Activated CD4-positive, alpha-beta T cell treated with anti-CD3 and anti-CD28 coated beads for 36 hours (primary cell): ENCODE results near the gene BPIFB4. TPM values are rescaled to one million over a fixed set of nuclear protein-coding genes. Genes with fewer than 3 reads are reported as not detected.
"Not testable (repeated sequence)": the region's sequence is repeated elsewhere in the genome, so short reads cannot be mapped to it uniquely, and the experiment has no call there.

Experiments used
- ATAC-seq: fragments of 200-7000 bp; cut with Tn5 transposase; one replicate; pipeline ENCODE4 v1.10.0; 2021; ENCODE audit warnings: mild to moderate bottlenecking, moderate library complexity
- CTCF ChIA-PET: fragments of 350-600 bp; sonication (Branson Sonifier 250); formaldehyde crosslinking; loops from one replicate; lab custom pipeline; 2021; ENCODE audit warnings: antibody characterized with exemption; lab: Charles Lee
- POLR2A ChIA-PET: fragments of 350-600 bp; sonication (Branson Sonifier 250); formaldehyde crosslinking; loops from one replicate; lab custom pipeline; 2021; ENCODE audit warnings: antibody characterized with exemption, inconsistent platforms; lab: Charles Lee
- DNase-seq: peaks from one replicate; pipeline ENCODE4 v3.0.0-alpha.2; 2020
- H3K27ac Mint-ChIP-seq: one replicate; pipeline ENCODE4 v1.8.0; 2021; ENCODE audit warnings: mixed read lengths
- H3K27me3 Mint-ChIP-seq: one replicate; pipeline ENCODE4 v1.8.0; 2021; ENCODE audit warnings: mixed read lengths
- H3K36me3 Mint-ChIP-seq: one replicate; pipeline ENCODE4 v1.8.0; 2021; ENCODE audit warnings: low read depth, mixed read lengths
- H3K4me1 Mint-ChIP-seq: one replicate; pipeline ENCODE4 v1.8.0; 2021; ENCODE audit warnings: mixed read lengths
- H3K4me3 Mint-ChIP-seq: one replicate; pipeline ENCODE4 v1.8.0; 2021; ENCODE audit warnings: mild to moderate bottlenecking, moderate library complexity, mixed read lengths
- H3K9me3 Mint-ChIP-seq: one replicate; pipeline ENCODE4 v1.8.0; 2021; ENCODE audit warnings: low read depth, mixed read lengths
- intact Hi-C, 2 experiments: fragments of 100-400 bp; cut with DNase I in 1 of 2; cut with micrococcal nuclease in 1 of 2; formaldehyde crosslinking; loops; one replicate each; pipeline versions ENCODE4 v1.14.2 to v1.15.1; 2022 to 2024; cut with DNase I, micrococcal nuclease
- total RNA-seq, 2 experiments: library from RNA; stranded (reverse); gene quantifications; one replicate each; pipeline ENCODE4 v1.2.3, GENCODE V29; 2021

The BPIFB4 gene
- total RNA-seq, 2 experiments from 2014 or later = not detected

- no peak overlapping the region for H3K4me3 Mint-ChIP-seq
- peaks cover 2% of the 10 kb centered on the region for H3K4me1 Mint-ChIP-seq
- intact Hi-C loops = loop anchor here in 1 of 2 experiments (10.0 kb wide), 1 partner anchor 418 kb away; the partner anchor contains the start of gene C20orf203
- ChIA-PET CTCF (interaction anchor here (0.7 kb wide), 1 partner anchor 644 kb away, joined by 3 read pairs; no protein-coding TSS in a partner anchor), POLR2A (no interaction called here)
- H3K27ac Mint-ChIP-seq = no peak overlapping the region
- H3K36me3 Mint-ChIP-seq = no peaks in the 10 kb centered on the region
- ATAC-seq = no peak
- DNase-seq = no peak
- no peaks in the 10 kb centered on the region for H3K9me3 Mint-ChIP-seq
- no peaks in the 10 kb centered on the region for H3K27me3 Mint-ChIP-seq
Measured at GRCh38 chr20:33092361-33092760, 12.9 kb downstream of the BPIFB4 start.

- ChIA-PET POLR2A (no interaction called here), CTCF (no interaction called here)
- no peak overlapping the region for H3K27ac Mint-ChIP-seq
- ATAC-seq (no peak), DNase-seq (no peak)
- peaks cover 2% of the 10 kb centered on the region for H3K4me1 Mint-ChIP-seq
- intact Hi-C loops = loop anchor here in 1 of 2 experiments (10.0 kb wide), 1 partner anchor 418 kb away; the partner anchor contains the start of gene C20orf203
- H3K9me3 Mint-ChIP-seq = no peaks in the 10 kb centered on the region
- no peaks in the 10 kb centered on the region for H3K36me3 Mint-ChIP-seq
- H3K4me3 Mint-ChIP-seq = no peak overlapping the region
- H3K27me3 Mint-ChIP-seq = no peaks in the 10 kb centered on the region
Measured at GRCh38 chr20:33093074-33093473, 13.6 kb downstream of the BPIFB4 start.

- ATAC-seq = no peak
- H3K4me3 Mint-ChIP-seq = no peak overlapping the region
- no peaks in the 10 kb centered on the region for H3K9me3 Mint-ChIP-seq
- H3K27ac Mint-ChIP-seq = no peak overlapping the region
- intact Hi-C loops = loop anchor here in 1 of 2 experiments (10.0 kb wide), 1 partner anchor 419 kb away; the partner anchor contains the start of gene C20orf203
- POLR2A ChIA-PET = no interaction called here
- CTCF ChIA-PET = interaction anchor here (0.9 kb wide), 1 partner anchor 148 kb away, joined by 3 read pairs; no protein-coding TSS in a partner anchor
- no peak for DNase-seq
- H3K27me3 Mint-ChIP-seq = no peaks in the 10 kb centered on the region
- H3K36me3 Mint-ChIP-seq = no peaks in the 10 kb centered on the region
- peaks cover 2% of the 10 kb centered on the region for H3K4me1 Mint-ChIP-seq
Measured at GRCh38 chr20:33093582-33093981, 14.1 kb downstream of the BPIFB4 start.

- no peak for DNase-seq
- intact Hi-C loops = loop anchor here (5.0 to 10.0 kb wide), 3 partner anchors 202 to 420 kb away; partner anchors contain the start of gene C20orf203 (in 1 of the 2)
- Mint-ChIP-seq H3K27ac (no peak overlapping the region), H3K4me3 (no peak overlapping the region), H3K36me3 (no peaks in the 10 kb centered on the region), H3K27me3 (no peaks in the 10 kb centered on the region), H3K4me1 (peaks cover 2% of the 10 kb centered on the region), H3K9me3 (no peaks in the 10 kb centered on the region)
- CTCF ChIA-PET = interaction anchor here (0.5 to 3.2 kb wide), 4 partner anchors 193 to 312 kb away, joined by 3 to 16 read pairs (median 4); no protein-coding TSS in a partner anchor
- ATAC-seq = no peak
- POLR2A ChIA-PET = no interaction called here
Measured at GRCh38 chr20:33095249-33095648, 15.8 kb downstream of the BPIFB4 start.

- ChIA-PET CTCF (interaction anchor here (0.5 to 3.2 kb wide), 18 partner anchors 9 to 1310 kb away, joined by 3 to 16 read pairs (median 4); no protein-coding TSS in a partner anchor), POLR2A (interaction anchor here (0.6 kb wide), 1 partner anchor 184 kb away, joined by 4 read pairs; no protein-coding TSS in a partner anchor)
- not testable (repeated sequence) for H3K27ac Mint-ChIP-seq, H3K9me3 Mint-ChIP-seq, H3K4me1 Mint-ChIP-seq, H3K27me3 Mint-ChIP-seq, H3K36me3 Mint-ChIP-seq, H3K4me3 Mint-ChIP-seq
- intact Hi-C loops = loop anchor here (1.0 to 10.0 kb wide), 6 partner anchors 194 to 421 kb away; partner anchors contain the start of gene C20orf203 (in 1 of the 2)
- DNase-seq = peak; percentile 70
- ATAC-seq = peak; percentile 87
Measured at GRCh38 chr20:33095902-33096584, 16.6 kb downstream of the BPIFB4 start.

GRCh38 chr20:33097001-33097400 is 17.6 kb downstream of the BPIFB4 start:
- Mint-ChIP-seq H3K4me3 (no peak overlapping the region), H3K36me3 (no peaks in the 10 kb centered on the region), H3K27ac (no peak overlapping the region), H3K4me1 (peaks cover 2% of the 10 kb centered on the region), H3K27me3 (no peaks in the 10 kb centered on the region), H3K9me3 (no peaks in the 10 kb centered on the region)
- ChIA-PET POLR2A (no interaction called here), CTCF (interaction anchor here (1.5 to 3.2 kb wide), 2 partner anchors 151 to 195 kb away, joined by 8 to 16 read pairs; no protein-coding TSS in a partner anchor)
- intact Hi-C loops = loop anchor here (2.0 to 10.0 kb wide), 4 partner anchors 200 to 422 kb away; partner anchors contain the start of gene C20orf203 (in 1 of the 2)
- DNase-seq (no peak), ATAC-seq (no peak)

GRCh38 chr20:33099843-33100538 is 20.5 kb downstream of the BPIFB4 start:
- ChIA-PET POLR2A (no interaction called here), CTCF (interaction anchor here (0.8 kb wide), 1 partner anchor 95 kb away, joined by 3 read pairs; no protein-coding TSS in a partner anchor)
- Mint-ChIP-seq H3K36me3 (no peaks in the 10 kb centered on the region), H3K27me3 (no peaks in the 10 kb centered on the region), H3K27ac (no peak overlapping the region), H3K9me3 (no peaks in the 10 kb centered on the region), H3K4me1 (peaks cover 2% of the 10 kb centered on the region), H3K4me3 (no peak overlapping the region)
- intact Hi-C loops = loop anchor here (5.0 to 10.0 kb wide), 3 partner anchors 197 to 425 kb away; partner anchors contain the start of gene C20orf203 (in 1 of the 2)
- DNase-seq (no peak), ATAC-seq (no peak)

- DNase-seq (no peak), ATAC-seq (no peak)
- no peaks in the 10 kb centered on the region for H3K27me3 Mint-ChIP-seq
- H3K4me1 Mint-ChIP-seq = no peaks in the 10 kb centered on the region
- no peaks in the 10 kb centered on the region for H3K9me3 Mint-ChIP-seq
- CTCF ChIA-PET = interaction anchor here (0.9 kb wide), 1 partner anchor 201 kb away, joined by 4 read pairs; no protein-coding TSS in a partner anchor
- no peak overlapping the region for H3K27ac Mint-ChIP-seq
- POLR2A ChIA-PET = no interaction called here
- intact Hi-C loops = no loop called here
- H3K36me3 Mint-ChIP-seq = no peaks in the 10 kb centered on the region
- no peak overlapping the region for H3K4me3 Mint-ChIP-seq
Measured at GRCh38 chr20:33103556-33103955, 24.1 kb downstream of the BPIFB4 start.

- no peaks in the 10 kb centered on the region for H3K4me1 Mint-ChIP-seq
- ChIA-PET CTCF (no interaction called here), POLR2A (no interaction called here)
- no peaks in the 10 kb centered on the region for H3K27me3 Mint-ChIP-seq
- intact Hi-C loops = no loop called here
- no peak overlapping the region for H3K27ac Mint-ChIP-seq
- DNase-seq (no peak), ATAC-seq (no peak)
- H3K4me3 Mint-ChIP-seq = no peak overlapping the region
- no peaks in the 10 kb centered on the region for H3K36me3 Mint-ChIP-seq
- no peaks in the 10 kb centered on the region for H3K9me3 Mint-ChIP-seq
Measured at GRCh38 chr20:33104336-33104735, 24.9 kb downstream of the BPIFB4 start.

- no peak overlapping the region for H3K27ac Mint-ChIP-seq
- no peaks in the 10 kb centered on the region for H3K27me3 Mint-ChIP-seq
- CTCF ChIA-PET = interaction anchor here (0.6 kb wide), 2 partner anchors 160 to 1609 kb away, joined by 3 read pairs; no protein-coding TSS in a partner anchor
- H3K4me1 Mint-ChIP-seq = no peaks in the 10 kb centered on the region
- no peak for DNase-seq
- POLR2A ChIA-PET = no interaction called here
- intact Hi-C loops = no loop called here
- ATAC-seq = no peak
- no peaks in the 10 kb centered on the region for H3K9me3 Mint-ChIP-seq
- H3K4me3 Mint-ChIP-seq = no peak overlapping the region
- H3K36me3 Mint-ChIP-seq = no peaks in the 10 kb centered on the region
Measured at GRCh38 chr20:33105316-33105924, 26.0 kb downstream of the BPIFB4 start.
